HG03469 (cell line): Measurements from ENCODE around the gene NETO2.
"Not testable (repeated sequence)": the region's sequence is repeated elsewhere in the genome, so short reads cannot be mapped to it uniquely, and the experiment has no call there.

Source experiments
- ATAC-seq: cut with Tn5 transposase; IDR thresholded peaks from one replicate; pipeline ENCODE4 v1.9.1; 2021; ENCODE audit warnings: mild to moderate bottlenecking, moderate library complexity, moderate number of reproducible peaks; ENCODE audit not compliant: unreplicated experiment

Gene NETO2

GRCh38 chr16:47067203-47067602, 76.5 kb downstream of the NETO2 start:
- no peak for ATAC-seq

GRCh38 chr16:47065766-47066688, 77.7 kb downstream of the NETO2 start:
- ATAC-seq, result no peak

- ATAC-seq, result no peak
Observed at GRCh38 chr16:47064775-47065174, 79.0 kb downstream of the NETO2 start.

- no peak for ATAC-seq
Observed at GRCh38 chr16:47063011-47063724, 80.6 kb downstream of the NETO2 start.

GRCh38 chr16:47061204-47061603, 82.5 kb downstream of the NETO2 start:
- ATAC-seq, result no peak

- ATAC-seq, result no peak
Observed at GRCh38 chr16:47060596-47060995, 83.1 kb downstream of the NETO2 start.

GRCh38 chr16:47059991-47060390, 83.8 kb downstream of the NETO2 start:
- ATAC-seq, result no peak

GRCh38 chr16:47059130-47059529, 84.6 kb downstream of the NETO2 start:
- not testable (repeated sequence) for ATAC-seq

GRCh38 chr16:47058295-47059086, 85.3 kb downstream of the NETO2 start:
- ATAC-seq, result no peak

GRCh38 chr16:47057630-47057993, 86.1 kb downstream of the NETO2 start:
- ATAC-seq, result no peak

- no peak for ATAC-seq
Observed at GRCh38 chr16:47056688-47057629, 86.8 kb downstream of the NETO2 start.

- not testable (repeated sequence) for ATAC-seq
Observed at GRCh38 chr16:47056061-47056460, 87.7 kb downstream of the NETO2 start.

GRCh38 chr16:47055136-47055885, 88.4 kb downstream of the NETO2 start:
- ATAC-seq, result no peak

- ATAC-seq, result no peak
Observed at GRCh38 chr16:47054306-47054705, 89.4 kb downstream of the NETO2 start.

- ATAC-seq, result no peak
Observed at GRCh38 chr16:47053895-47054294, 89.8 kb downstream of the NETO2 start.

- no peak for ATAC-seq
Observed at GRCh38 chr16:47052666-47053640, 90.8 kb downstream of the NETO2 start.

- ATAC-seq, result no peak
Observed at GRCh38 chr16:47051031-47051430, 92.7 kb downstream of the NETO2 start.

GRCh38 chr16:47049901-47050583, 93.7 kb downstream of the NETO2 start:
- ATAC-seq, result no peak
